DND-41 (cell line): Measurements from ENCODE around the gene EREG.

Source experiments
- EZH2 ChIP-seq: IDR thresholded peaks from 3 replicates; pipeline ENCODE4 v1.6.1; 2012; ENCODE audit warnings: borderline replicate concordance, low read depth, mild to moderate bottlenecking, moderate library complexity, low read length, inconsistent platforms; ENCODE audit not compliant: severe bottlenecking
- TF ChIP-seq, protein P1 (sequence below): IDR thresholded peaks from 2 replicates; pipeline ENCODE4 v1.5.1; 2012; ENCODE audit warnings: borderline replicate concordance, low read length, moderate library complexity, mild to moderate bottlenecking; ENCODE audit not compliant: poor library complexity, severe bottlenecking; ENCODE audit errors: extremely low read depth

- TF ChIP-seq, protein P1, sequence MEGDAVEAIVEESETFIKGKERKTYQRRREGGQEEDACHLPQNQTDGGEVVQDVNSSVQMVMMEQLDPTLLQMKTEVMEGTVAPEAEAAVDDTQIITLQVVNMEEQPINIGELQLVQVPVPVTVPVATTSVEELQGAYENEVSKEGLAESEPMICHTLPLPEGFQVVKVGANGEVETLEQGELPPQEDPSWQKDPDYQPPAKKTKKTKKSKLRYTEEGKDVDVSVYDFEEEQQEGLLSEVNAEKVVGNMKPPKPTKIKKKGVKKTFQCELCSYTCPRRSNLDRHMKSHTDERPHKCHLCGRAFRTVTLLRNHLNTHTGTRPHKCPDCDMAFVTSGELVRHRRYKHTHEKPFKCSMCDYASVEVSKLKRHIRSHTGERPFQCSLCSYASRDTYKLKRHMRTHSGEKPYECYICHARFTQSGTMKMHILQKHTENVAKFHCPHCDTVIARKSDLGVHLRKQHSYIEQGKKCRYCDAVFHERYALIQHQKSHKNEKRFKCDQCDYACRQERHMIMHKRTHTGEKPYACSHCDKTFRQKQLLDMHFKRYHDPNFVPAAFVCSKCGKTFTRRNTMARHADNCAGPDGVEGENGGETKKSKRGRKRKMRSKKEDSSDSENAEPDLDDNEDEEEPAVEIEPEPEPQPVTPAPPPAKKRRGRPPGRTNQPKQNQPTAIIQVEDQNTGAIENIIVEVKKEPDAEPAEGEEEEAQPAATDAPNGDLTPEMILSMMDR: no peak
- no peak for TF ChIP-seq EZH2
These were observed 36.4 kb upstream of the EREG start for GRCh38 chr4:74328501-74328900.
